ENCODE data around the gene CLRN1.

Gene CLRN1

DNA sequence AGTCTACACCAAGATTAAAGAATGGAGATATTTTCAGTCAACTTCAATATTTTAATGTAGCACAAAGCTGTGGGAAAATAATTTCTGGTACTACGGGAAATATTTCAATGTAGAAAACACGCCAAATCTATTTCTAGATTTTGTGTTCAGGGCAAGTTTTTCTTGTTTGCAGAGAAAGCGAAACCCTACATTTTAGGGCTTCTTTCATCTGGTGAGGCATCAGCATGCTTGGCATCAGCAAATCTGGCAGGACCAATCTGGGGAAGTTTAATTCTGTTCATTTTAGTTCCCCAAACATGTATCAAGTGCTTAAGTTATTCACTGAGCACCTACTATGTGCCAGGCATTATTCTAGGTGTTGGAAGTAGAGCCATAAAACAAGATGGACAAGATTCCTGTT, 30.3 kb downstream of the CLRN1 start:
- Histone ChIP-seq H4K91ac (ENCODE audit: low read depth, low read length) (no peak overlapping the region), H3K4me1 (ENCODE audit: control insufficient read depth in 1 of 2, insufficient read depth in 2 of 2, low read length in 2 of 2) (peaks cover 0 to 4% of the 10 kb centered on the region in 2 experiments), H4K12ac (ENCODE audit: low read depth, low read length) (no peak overlapping the region), H3K23ac (ENCODE audit: low read length) (no peak overlapping the region), H3K79me2 (ENCODE audit: control insufficient read depth, insufficient read depth, low read length, poor library complexity) (no peaks in the 10 kb centered on the region), H2BK12ac (ENCODE audit: low read length) (no peak overlapping the region), H3K9ac (ENCODE audit: low read length) (no peak overlapping the region), H3K27me3 (ENCODE audit: insufficient read depth, low read length) (no peaks in the 10 kb centered on the region), H3K4me3 (ENCODE audit: low read depth, low read length) (no peak overlapping the region), H2AFZ (ENCODE audit: insufficient read depth, low read length, poor library complexity) (no peak overlapping the region), H3K79me1 (ENCODE audit: low read length) (no peaks in the 10 kb centered on the region), H2BK5ac (ENCODE audit: low read depth, low read length, poor library complexity) (no peak overlapping the region), H3K36me3 (ENCODE audit: control insufficient read depth in 1 of 2, insufficient read depth in 2 of 2, low read length in 2 of 2) (no peaks in the 10 kb centered on the region), H4K8ac (ENCODE audit: low read depth, low read length) (no peak overlapping the region), H3K4ac (ENCODE audit: low read depth, low read length) (no peak overlapping the region), H3K27ac (ENCODE audit: low read depth, low read length) (no peak overlapping the region), H3K18ac (ENCODE audit: low read length) (no peak overlapping the region), H3K9me3 (ENCODE audit: insufficient read depth, low read depth, low read length) (no peaks in the 10 kb centered on the region), H3K4me2 (ENCODE audit: low read length) (no peak overlapping the region), H2AK5ac (ENCODE audit: low read length) (no peak overlapping the region), H2BK120ac (ENCODE audit: insufficient read depth, low read length, poor library complexity) (no peak overlapping the region), H3K14ac (ENCODE audit: low read length) (no peak overlapping the region)
- no peak for DNase-seq
- no CpG with 5 or more reads among the region's 3 CpGs for WGBS (ENCODE audit: extremely low coverage, insufficient coverage, insufficient read length)

DNA sequence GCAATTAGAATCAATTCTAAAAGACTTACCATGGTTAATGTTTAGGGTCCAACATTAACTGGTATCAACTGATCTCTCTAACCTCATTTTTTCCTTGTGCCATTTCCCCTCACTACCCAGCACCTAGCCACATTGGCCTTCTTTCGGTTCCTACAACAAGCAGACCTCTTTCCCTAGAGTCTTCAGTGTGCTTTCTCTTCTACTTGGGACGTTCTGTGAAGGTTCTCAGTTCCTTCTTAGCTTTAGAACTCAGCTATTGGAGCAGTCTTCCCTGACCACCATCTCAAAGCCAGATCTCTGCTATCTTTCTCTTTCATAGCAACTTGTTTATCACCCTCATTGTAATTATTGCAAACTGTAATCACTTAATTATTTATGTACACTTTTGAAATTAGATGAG, 35.8 kb downstream of the CLRN1 start:
- Histone ChIP-seq H2AK5ac (ENCODE audit: low read length) (no peak overlapping the region), H4K91ac (ENCODE audit: low read depth, low read length) (no peak overlapping the region), H4K12ac (ENCODE audit: low read depth, low read length) (no peak overlapping the region), H3K23ac (ENCODE audit: low read length) (no peak overlapping the region), H3K79me1 (ENCODE audit: low read length) (no peaks in the 10 kb centered on the region), H3K4me3 (ENCODE audit: low read depth, low read length) (no peak overlapping the region), H4K8ac (ENCODE audit: low read depth, low read length) (no peak overlapping the region), H2AFZ (ENCODE audit: insufficient read depth, low read length, poor library complexity) (no peak overlapping the region), H3K9ac (ENCODE audit: low read length) (no peak overlapping the region), H3K4ac (ENCODE audit: low read depth, low read length) (no peak overlapping the region), H3K14ac (ENCODE audit: low read length) (no peak overlapping the region), H2BK120ac (ENCODE audit: insufficient read depth, low read length, poor library complexity) (no peak overlapping the region), H2BK5ac (ENCODE audit: low read depth, low read length, poor library complexity) (no peak overlapping the region), H3K36me3 (ENCODE audit: control insufficient read depth in 1 of 2, insufficient read depth in 2 of 2, low read length in 2 of 2) (no peaks in the 10 kb centered on the region), H2BK12ac (ENCODE audit: low read length) (no peak overlapping the region), H3K27ac (ENCODE audit: low read depth, low read length) (no peak overlapping the region), H3K4me1 (ENCODE audit: control insufficient read depth in 1 of 2, insufficient read depth in 2 of 2, low read length in 2 of 2) (peaks cover 0 to 4% of the 10 kb centered on the region in 2 experiments), H3K4me2 (ENCODE audit: low read length) (no peak overlapping the region), H3K18ac (ENCODE audit: low read length) (no peak overlapping the region), H3K79me2 (ENCODE audit: control insufficient read depth, insufficient read depth, low read length, poor library complexity) (no peaks in the 10 kb centered on the region), H3K9me3 (ENCODE audit: insufficient read depth, low read depth, low read length) (no peaks in the 10 kb centered on the region), H3K27me3 (ENCODE audit: insufficient read depth, low read length) (no peaks in the 10 kb centered on the region)
- DNase-seq, result no peak
- no CpG with 5 or more reads among the region's 2 CpGs for WGBS (ENCODE audit: extremely low coverage, insufficient coverage, insufficient read length)

DNA sequence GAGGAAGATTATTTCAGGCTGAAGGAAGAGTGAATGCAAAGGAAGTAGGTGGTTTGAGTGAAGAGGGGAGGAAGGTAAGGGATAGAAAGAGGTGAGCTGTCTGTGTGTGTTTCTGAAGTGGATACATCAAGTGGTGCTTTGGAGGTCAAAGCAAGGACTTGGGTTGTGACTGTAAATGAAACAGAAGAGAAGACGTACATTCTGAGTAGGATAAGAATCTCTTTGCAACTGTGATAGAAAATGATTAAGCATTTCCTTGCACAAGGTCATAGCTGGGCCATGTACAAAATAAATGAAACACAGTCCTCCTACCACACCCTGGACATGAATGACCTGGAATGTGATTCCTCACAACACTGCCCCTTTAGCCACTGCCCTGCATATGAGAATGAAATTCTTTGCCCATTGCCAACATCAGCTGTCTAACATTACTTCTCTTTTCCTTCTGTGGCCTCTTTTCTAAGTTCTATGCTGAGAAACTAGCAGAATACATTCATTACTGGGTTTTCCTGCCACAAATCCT, 39.0 kb downstream of the CLRN1 start:
- no peak for DNase-seq
- Histone ChIP-seq H3K36me3 (ENCODE audit: control insufficient read depth in 1 of 2, insufficient read depth in 2 of 2, low read length in 2 of 2) (no peaks in the 10 kb centered on the region), H3K27ac (ENCODE audit: low read depth, low read length) (no peak overlapping the region)

GRCh38 chr3:150931745-150932144, 40.8 kb downstream of the CLRN1 start:
- no peak overlapping the region for H4K12ac ChIP-seq (ENCODE audit: low read depth, low read length)
- no peak overlapping the region for H3K9ac ChIP-seq (ENCODE audit: low read length)
- H2BK5ac ChIP-seq (ENCODE audit: low read depth, low read length, poor library complexity), result no peak overlapping the region
- no peaks in the 10 kb centered on the region for H3K9me3 ChIP-seq (ENCODE audit: insufficient read depth, low read depth, low read length)
- H4K91ac ChIP-seq (ENCODE audit: low read depth, low read length), result no peak overlapping the region
- H3K79me2 ChIP-seq (ENCODE audit: control insufficient read depth, insufficient read depth, low read length, poor library complexity), result no peaks in the 10 kb centered on the region
- no peak overlapping the region for H3K27ac ChIP-seq (ENCODE audit: low read depth, low read length)
- H2BK12ac ChIP-seq (ENCODE audit: low read length), result no peak overlapping the region
- no peak overlapping the region for H2AFZ ChIP-seq (ENCODE audit: insufficient read depth, low read length, poor library complexity)
- no peak overlapping the region for H4K8ac ChIP-seq (ENCODE audit: low read depth, low read length)
- H3K18ac ChIP-seq (ENCODE audit: low read length), result no peak overlapping the region
- no peaks in the 10 kb centered on the region for H3K27me3 ChIP-seq (ENCODE audit: insufficient read depth, low read length)
- no peak for DNase-seq
- H2AK5ac ChIP-seq (ENCODE audit: low read length), result no peak overlapping the region
- no peaks in the 10 kb centered on the region for H3K36me3 ChIP-seq (ENCODE audit: control insufficient read depth in 1 of 2, insufficient read depth in 2 of 2, low read length in 2 of 2)
- no peak overlapping the region for H3K14ac ChIP-seq (ENCODE audit: low read length)
- H3K4me2 ChIP-seq (ENCODE audit: low read length), result no peak overlapping the region
- H3K4me3 ChIP-seq (ENCODE audit: low read depth, low read length), result no peak overlapping the region
- no peak overlapping the region for H3K4ac ChIP-seq (ENCODE audit: low read depth, low read length)
- no peak overlapping the region for H3K23ac ChIP-seq (ENCODE audit: low read length)
- H2BK120ac ChIP-seq (ENCODE audit: insufficient read depth, low read length, poor library complexity), result no peak overlapping the region
- H3K4me1 ChIP-seq (ENCODE audit: control insufficient read depth in 1 of 2, insufficient read depth in 2 of 2, low read length in 2 of 2), result no peaks in the 10 kb centered on the region
- no CpG with 5 or more reads among the region's 1 CpG for WGBS (ENCODE audit: extremely low coverage, insufficient coverage, insufficient read length)
- no peaks in the 10 kb centered on the region for H3K79me1 ChIP-seq (ENCODE audit: low read length)

More for the DNA sequence above, 39.0 kb downstream of the CLRN1 start:
- Histone ChIP-seq H2BK120ac (ENCODE audit: insufficient read depth, low read length, poor library complexity) (no peak overlapping the region), H3K14ac (ENCODE audit: low read length) (no peak overlapping the region), H3K4ac (ENCODE audit: low read depth, low read length) (no peak overlapping the region), H2BK12ac (ENCODE audit: low read length) (no peak overlapping the region), H3K9ac (ENCODE audit: low read length) (no peak overlapping the region), H3K79me2 (ENCODE audit: control insufficient read depth, insufficient read depth, low read length, poor library complexity) (no peaks in the 10 kb centered on the region), H3K4me2 (ENCODE audit: low read length) (no peak overlapping the region), H3K18ac (ENCODE audit: low read length) (no peak overlapping the region), H3K9me3 (ENCODE audit: insufficient read depth, low read depth, low read length) (no peaks in the 10 kb centered on the region), H3K79me1 (ENCODE audit: low read length) (no peaks in the 10 kb centered on the region), H3K23ac (ENCODE audit: low read length) (no peak overlapping the region), H3K4me3 (ENCODE audit: low read depth, low read length) (no peak overlapping the region), H2BK5ac (ENCODE audit: low read depth, low read length, poor library complexity) (no peak overlapping the region), H3K4me1 (ENCODE audit: control insufficient read depth in 1 of 2, insufficient read depth in 2 of 2, low read length in 2 of 2) (no peaks in the 10 kb centered on the region), H2AK5ac (ENCODE audit: low read length) (no peak overlapping the region), H4K91ac (ENCODE audit: low read depth, low read length) (no peak overlapping the region), H4K8ac (ENCODE audit: low read depth, low read length) (no peak overlapping the region), H2AFZ (ENCODE audit: insufficient read depth, low read length, poor library complexity) (no peak overlapping the region), H4K12ac (ENCODE audit: low read depth, low read length) (no peak overlapping the region), H3K27me3 (ENCODE audit: insufficient read depth, low read length) (no peaks in the 10 kb centered on the region)
- WGBS (ENCODE audit: extremely low coverage, insufficient coverage, insufficient read length), result no CpG with 5 or more reads among the region's 1 CpG

Data from trophoblast cell (in vitro differentiated cells and primary cell).